Activated naive CD8-positive, alpha-beta T cell treated with anti-CD3 and anti-CD28 coated beads, Interleukin-2, amount 50 U/mL, for 16 hours (primary cell): ENCODE results near the gene CRYBB1.
A peak's percentile ranks its signal among the peaks of the same experiment; 100 is the strongest.

ENCODE experiments used
- DNase-seq: peaks from one replicate; pipeline ENCODE4 v3.0.0-alpha.2; 2020; ENCODE audit warnings: low read depth, low spot score

CRYBB1 gene

GRCh38 chr22:26606611-26607010 is 11.2 kb downstream of the CRYBB1 start:
- DNase-seq: no peak

GRCh38 chr22:26604368-26604767 is 13.5 kb downstream of the CRYBB1 start:
- DNase-seq: no peak

- no peak for DNase-seq
Observed at GRCh38 chr22:26602127-26602526, 15.7 kb downstream of the CRYBB1 start.

- no peak for DNase-seq
Observed at GRCh38 chr22:26601726-26602125, 16.1 kb downstream of the CRYBB1 start.

- no peak for DNase-seq
Observed at GRCh38 chr22:26599505-26599904, 18.3 kb downstream of the CRYBB1 start.

- no peak for DNase-seq
Observed at GRCh38 chr22:26597480-26597879, 20.3 kb downstream of the CRYBB1 start.

GRCh38 chr22:26597026-26597425 is 20.8 kb downstream of the CRYBB1 start:
- DNase-seq: no peak

GRCh38 chr22:26593763-26594162 is 24.1 kb downstream of the CRYBB1 start:
- no peak for DNase-seq

- no peak for DNase-seq
Observed at GRCh38 chr22:26592421-26592891, 25.4 kb downstream of the CRYBB1 start.

- DNase-seq: peak; percentile 42
Observed at GRCh38 chr22:26589845-26590736, 27.7 kb downstream of the CRYBB1 start, which contains the start of gene TPST2. TPST2 (minus strand) TSS chr22:26590132; CDS start chr22:26541630, 48,502 bp downstream.

- no peak for DNase-seq
Observed at GRCh38 chr22:26589367-26589844, 28.4 kb downstream of the CRYBB1 start.

- no peak for DNase-seq
Observed at GRCh38 chr22:26588729-26589366, 29.0 kb downstream of the CRYBB1 start.

- no peak for DNase-seq
Observed at GRCh38 chr22:26587991-26588613, 29.7 kb downstream of the CRYBB1 start.

GRCh38 chr22:26586556-26587325 is 31.1 kb downstream of the CRYBB1 start:
- no peak for DNase-seq

- no peak for DNase-seq
Observed at GRCh38 chr22:26585104-26585790, 32.6 kb downstream of the CRYBB1 start.

- no peak for DNase-seq
Observed at GRCh38 chr22:26584010-26584409, 33.8 kb downstream of the CRYBB1 start.

- no peak for DNase-seq
Observed at GRCh38 chr22:26581633-26582168, 36.1 kb downstream of the CRYBB1 start.

- DNase-seq: no peak
Observed at GRCh38 chr22:26581026-26581425, 36.8 kb downstream of the CRYBB1 start.

GRCh38 chr22:26580240-26580962 is 37.4 kb downstream of the CRYBB1 start:
- no peak for DNase-seq
